CD14-positive monocyte (primary cell): ENCODE measurements around the gene TBX19. TPM values are rescaled to one million over a fixed set of nuclear protein-coding genes. Genes with fewer than 3 reads are reported as not detected.

Experiments
- DNase-seq, 3 donors: peaks; one replicate each; pipeline ENCODE4 v3.0.0-alpha.2; 2011 to 2022
- H2AFZ ChIP-seq: 2 replicates; pipeline ENCODE4 v1.6.0; 2012; ENCODE audit warnings: mild to moderate bottlenecking, low read depth, low read length, inconsistent platforms; ENCODE audit not compliant: insufficient read depth, poor library complexity, severe bottlenecking
- H3K27ac ChIP-seq, 2 donors: 1 replicate in 1 of 2; 2 replicates in 1 of 2; pipeline ENCODE4 v1.5.1; 2012 to 2013; ENCODE audit warnings: low read length in 2 of 2, control low read depth in 1 of 2, inconsistent platforms in 1 of 2, low read depth in 1 of 2, mild to moderate bottlenecking in 1 of 2
- H3K27me3 ChIP-seq, 2 donors: one replicate each; pipeline versions ENCODE4 v1.6.0 to v1.6.1; 2011 to 2013; ENCODE audit warnings: low read length in 2 of 2; ENCODE audit not compliant: control insufficient read depth in 2 of 2, insufficient read depth in 2 of 2
- H3K36me3 ChIP-seq, 2 donors: replicated peaks in 1 of 2; 1 replicate in 1 of 2; 2 replicates in 1 of 2; pipeline versions ENCODE4 v1.5.1 to v1.6.1; 2012 to 2013; ENCODE audit warnings: low read length in 2 of 2, control low read depth in 1 of 2, inconsistent platforms in 1 of 2, mild to moderate bottlenecking in 1 of 2; ENCODE audit not compliant: insufficient read depth in 2 of 2, control insufficient read depth in 1 of 2
- H3K4me1 ChIP-seq, 2 donors: 1 replicate in 1 of 2; 2 replicates in 1 of 2; pipeline versions ENCODE4 v1.5.1 to v1.6.1; 2012 to 2013; ENCODE audit warnings: low read length in 2 of 2, control low read depth in 1 of 2, inconsistent platforms in 1 of 2, mild to moderate bottlenecking in 1 of 2, moderate library complexity in 1 of 2; ENCODE audit not compliant: insufficient read depth in 2 of 2, control insufficient read depth in 1 of 2
- H3K4me2 ChIP-seq: replicated peaks from 2 replicates; pipeline ENCODE3; 2012; ENCODE audit warnings: low read length, moderate library complexity, mild to moderate bottlenecking; ENCODE audit not compliant: poor library complexity, severe bottlenecking; ENCODE audit errors: extremely low read depth
- H3K4me3 ChIP-seq, 3 experiments: fragments of 200-600 bp in 1 of 3; sonication (generic) in 1 of 3; replicated peaks in 1 of 3; 1 replicate in 2 of 3; 2 replicates in 1 of 3; pipeline ENCODE4 v1.5.1; 2011 to 2013; ENCODE audit warnings: low read length in 3 of 3, mild to moderate bottlenecking in 3 of 3, control low read depth in 2 of 3, low read depth in 2 of 3, inconsistent platforms in 1 of 3, moderate library complexity in 1 of 3
- H3K79me2 ChIP-seq: 2 replicates; pipeline ENCODE4 v1.6.0; 2012; ENCODE audit warnings: mild to moderate bottlenecking, control low read depth, inconsistent platforms, low read length, moderate library complexity; ENCODE audit not compliant: insufficient read depth
- H3K9ac ChIP-seq: 2 replicates; pipeline ENCODE4 v1.6.0; 2017; ENCODE audit warnings: low read length, mild to moderate bottlenecking; ENCODE audit not compliant: insufficient read depth, poor library complexity, severe bottlenecking
- H3K9me3 ChIP-seq, 2 donors: replicated peaks in 1 of 2; 1 replicate in 1 of 2; 2 replicates in 1 of 2; pipeline versions ENCODE4 v1.5.1 to v1.6.1; 2012 to 2013; ENCODE audit warnings: low read length in 2 of 2, control low read depth in 1 of 2; ENCODE audit not compliant: control insufficient read depth in 1 of 2, insufficient read depth in 1 of 2
- H4K20me1 ChIP-seq: 2 replicates; pipeline ENCODE4 v1.6.0; 2012; ENCODE audit warnings: mild to moderate bottlenecking, low read length, control low read depth, moderate library complexity; ENCODE audit not compliant: insufficient read depth
- H3K27ac Mint-ChIP-seq, 7 donors: one replicate each; pipeline ENCODE4 v1.8.0; 2020; ENCODE audit warnings: mild to moderate bottlenecking in 7 of 7, mixed read lengths in 7 of 7, moderate library complexity in 6 of 7, inconsistent platforms in 2 of 7
- H3K27me3 Mint-ChIP-seq, 3 donors: one replicate each; pipeline ENCODE4 v1.8.0; 2021 to 2022; ENCODE audit warnings: low read depth in 3 of 3, mild to moderate bottlenecking in 3 of 3, mixed read lengths in 3 of 3, moderate library complexity in 3 of 3, inconsistent platforms in 1 of 3
- H3K36me3 Mint-ChIP-seq, 2 donors: one replicate each; pipeline ENCODE4 v1.8.0; 2020; ENCODE audit warnings: mixed read lengths in 2 of 2, inconsistent platforms in 1 of 2, mild to moderate bottlenecking in 1 of 2
- H3K4me1 Mint-ChIP-seq: one replicate; pipeline ENCODE4 v1.8.0; 2020; ENCODE audit warnings: mild to moderate bottlenecking, mixed read lengths
- H3K4me3 Mint-ChIP-seq, 2 donors: one replicate each; pipeline ENCODE4 v1.8.0; 2020; ENCODE audit warnings: mild to moderate bottlenecking in 2 of 2, mixed read lengths in 2 of 2, moderate library complexity in 1 of 2
- H3K9me3 Mint-ChIP-seq, 7 donors: one replicate each; pipeline ENCODE4 v1.8.0; 2020 to 2022; ENCODE audit warnings: mixed read lengths in 7 of 7, mild to moderate bottlenecking in 6 of 7, moderate library complexity in 6 of 7, inconsistent platforms in 2 of 7
- WGBS: methylation state at CpG from one replicate; pipeline ENCODE4 v1.1.5; 2013; ENCODE audit warnings: missing lambda C conversion rate; ENCODE audit not compliant: insufficient coverage; 5-methylcytosine and 5-hydroxymethylcytosine counted together
- intact Hi-C, 2 donors: fragments of 100-400 bp; cut with micrococcal nuclease; formaldehyde crosslinking; loops; one replicate each; pipeline versions ENCODE4 v1.15.0 to v1.15.1; 2023
- polyA plus RNA-seq, 3 donors: library from polyadenylated mRNA; depleted of rRNA in 1 of 3; unstranded in 2 of 3; stranded (reverse) in 1 of 3; fragments of 300-500 nt in 2 of 3; fragments of >200 nt in 1 of 3; fragmentation: Illumina TruSeq in 2 of 3; gene quantifications; 1 replicate in 2 of 3; 2 replicates in 1 of 3; pipeline ENCODE4 v1.2.3, GENCODE V29; 2012 to 2021
- TF ChIP-seq, protein P1 (sequence below): fragments of 200-600 bp; IDR thresholded peaks from one replicate; pipeline ENCODE4 v1.8.0; 2022; ENCODE audit warnings: antibody characterized with exemption, mild to moderate bottlenecking

The TBX19 gene
- polyA plus RNA-seq, 3 donors = 0.65 to 7.6 (median 1.6) TPM

DNA sequence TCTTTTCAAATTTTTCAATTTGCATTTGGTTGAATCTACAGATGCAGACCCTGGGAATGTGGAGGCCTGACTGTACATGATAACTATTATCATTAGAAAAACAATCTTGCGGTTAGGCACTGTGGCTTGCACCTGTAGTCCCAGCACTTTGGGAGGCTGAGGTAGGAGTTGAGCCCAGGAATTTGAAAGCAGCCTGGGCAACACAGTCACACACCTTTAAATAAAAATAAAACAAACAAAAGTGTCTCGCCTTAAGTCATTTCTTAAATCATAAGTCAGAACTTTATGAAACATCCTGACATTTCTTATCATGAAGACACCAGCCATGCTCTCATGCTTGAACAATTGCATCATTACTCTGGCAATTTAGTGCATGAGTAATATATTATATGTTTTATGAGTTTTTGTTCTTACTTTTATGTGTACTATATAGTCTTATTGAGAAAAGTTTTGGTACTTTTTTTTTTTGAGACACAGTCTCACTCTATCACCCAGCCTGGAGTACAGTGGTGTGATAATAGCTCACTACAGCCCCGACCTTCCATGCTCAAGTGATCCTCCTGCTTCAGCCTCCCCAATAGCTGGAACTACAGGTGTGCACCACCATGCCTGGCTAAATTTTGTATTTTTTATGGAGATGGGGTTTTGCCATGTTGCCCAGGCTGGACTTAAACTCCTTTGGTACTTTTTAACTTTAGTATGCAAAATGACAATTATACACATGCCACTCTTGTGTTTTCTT, 7.8 kb downstream of the TBX19 start:
- H3K27ac ChIP-seq = no peak overlapping the region
- H2AFZ ChIP-seq = no peak overlapping the region
- DNase-seq = no peak
- H3K9me3 ChIP-seq = no peaks in the 10 kb centered on the region
- no peaks in the 10 kb centered on the region for H3K27me3 ChIP-seq
- Mint-ChIP-seq H3K27me3 (peaks cover 0 to 1% (median 0%) of the 10 kb centered on the region in 3 donors), H3K36me3 (peaks cover 0 to 5% of the 10 kb centered on the region in 2 donors), H3K27ac (no peak overlapping the region), H3K9me3 (no peaks in the 10 kb centered on the region), H3K4me3 (no peak overlapping the region), H3K4me1 (peaks cover 8% of the 10 kb centered on the region)
- no peak overlapping the region for H3K4me3 ChIP-seq
- 100% methylated on average over 1 of the region's 3 CpGs for WGBS
- H3K9ac ChIP-seq = no peak overlapping the region
- no peaks in the 10 kb centered on the region for H3K4me1 ChIP-seq
- no peaks in the 10 kb centered on the region for H3K36me3 ChIP-seq
- intact Hi-C loops = no loop called here
- no peak overlapping the region for H3K4me2 ChIP-seq
- no peaks in the 10 kb centered on the region for H4K20me1 ChIP-seq
- H3K79me2 ChIP-seq = no peaks in the 10 kb centered on the region
- TF ChIP-seq, protein P1, sequence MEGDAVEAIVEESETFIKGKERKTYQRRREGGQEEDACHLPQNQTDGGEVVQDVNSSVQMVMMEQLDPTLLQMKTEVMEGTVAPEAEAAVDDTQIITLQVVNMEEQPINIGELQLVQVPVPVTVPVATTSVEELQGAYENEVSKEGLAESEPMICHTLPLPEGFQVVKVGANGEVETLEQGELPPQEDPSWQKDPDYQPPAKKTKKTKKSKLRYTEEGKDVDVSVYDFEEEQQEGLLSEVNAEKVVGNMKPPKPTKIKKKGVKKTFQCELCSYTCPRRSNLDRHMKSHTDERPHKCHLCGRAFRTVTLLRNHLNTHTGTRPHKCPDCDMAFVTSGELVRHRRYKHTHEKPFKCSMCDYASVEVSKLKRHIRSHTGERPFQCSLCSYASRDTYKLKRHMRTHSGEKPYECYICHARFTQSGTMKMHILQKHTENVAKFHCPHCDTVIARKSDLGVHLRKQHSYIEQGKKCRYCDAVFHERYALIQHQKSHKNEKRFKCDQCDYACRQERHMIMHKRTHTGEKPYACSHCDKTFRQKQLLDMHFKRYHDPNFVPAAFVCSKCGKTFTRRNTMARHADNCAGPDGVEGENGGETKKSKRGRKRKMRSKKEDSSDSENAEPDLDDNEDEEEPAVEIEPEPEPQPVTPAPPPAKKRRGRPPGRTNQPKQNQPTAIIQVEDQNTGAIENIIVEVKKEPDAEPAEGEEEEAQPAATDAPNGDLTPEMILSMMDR = no peak

DNA sequence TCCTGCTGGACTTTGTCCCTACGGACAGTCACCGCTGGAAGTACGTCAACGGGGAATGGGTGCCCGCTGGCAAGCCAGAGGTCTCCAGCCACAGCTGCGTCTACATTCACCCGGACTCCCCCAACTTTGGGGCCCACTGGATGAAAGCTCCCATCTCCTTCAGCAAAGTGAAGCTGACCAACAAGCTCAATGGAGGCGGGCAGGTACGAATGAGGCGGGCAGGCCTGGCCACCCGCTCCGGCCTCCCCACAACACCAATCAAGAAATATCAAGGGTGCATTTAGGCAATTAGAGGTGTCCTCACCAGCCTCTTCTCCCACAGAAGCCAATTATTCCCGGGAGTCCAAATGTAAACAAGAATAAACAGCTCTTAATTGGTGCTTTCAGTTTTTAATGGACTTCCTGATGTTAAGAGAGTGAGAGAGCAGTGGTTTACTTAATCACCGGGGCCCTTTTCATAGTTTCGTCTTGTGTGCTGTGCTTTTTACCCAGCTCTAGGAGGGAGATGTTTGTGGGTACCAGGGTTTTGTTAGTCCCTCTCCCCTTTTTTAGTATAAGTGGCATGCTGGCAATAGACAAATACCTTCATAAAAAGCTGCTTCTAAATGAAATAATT, 10.7 kb downstream of the TBX19 start:
- Histone ChIP-seq H3K4me3 (no peak overlapping the region), H3K27me3 (no peaks in the 10 kb centered on the region), H3K9me3 (no peaks in the 10 kb centered on the region), H3K36me3 (no peaks in the 10 kb centered on the region), H4K20me1 (no peaks in the 10 kb centered on the region), H3K27ac (no peak overlapping the region), H2AFZ (no peak overlapping the region), H3K79me2 (no peaks in the 10 kb centered on the region), H3K4me1 (no peaks in the 10 kb centered on the region), H3K4me2 (no peak overlapping the region), H3K9ac (no peak overlapping the region)
- Mint-ChIP-seq H3K9me3 (no peaks in the 10 kb centered on the region), H3K4me3 (no peak overlapping the region), H3K27ac (peak overlapping the region in 1 of 7 donors; percentile 50), H3K27me3 (no peaks in the 10 kb centered on the region), H3K4me1 (peaks cover 6% of the 10 kb centered on the region), H3K36me3 (peaks cover 0 to 7% of the 10 kb centered on the region in 2 donors)
- TF ChIP-seq, protein P1 = no peak
- DNase-seq = no peak
- WGBS = 95% methylated on average over 7 of the region's 15 CpGs
- intact Hi-C loops = no loop called here
